ENCODE measurements around the gene MPPE1.

The MPPE1 gene

DNA sequence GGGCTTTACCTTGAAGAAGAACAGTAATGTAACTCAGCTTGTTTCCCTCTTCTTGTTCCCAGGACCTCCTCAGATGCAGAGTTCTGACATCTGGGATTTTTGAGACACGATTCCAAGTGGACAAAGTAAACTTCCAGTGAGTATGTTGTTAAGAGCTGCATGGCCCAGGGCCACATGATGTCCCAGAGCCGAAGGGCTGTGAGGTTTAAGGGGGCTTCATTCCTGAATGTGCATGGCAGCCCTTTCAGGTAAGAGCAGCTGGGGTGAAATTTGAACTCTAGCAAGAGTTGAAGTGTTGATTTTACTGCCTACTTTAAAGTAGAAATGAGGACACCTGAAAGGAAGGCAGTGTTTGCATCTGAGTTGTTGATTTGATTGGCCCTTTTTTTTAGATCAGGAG, 43.6 kb downstream of the MPPE1 start:
- no peak overlapping the region for H3K27ac ChIP-seq
- TF ChIP-seq, protein P1, sequence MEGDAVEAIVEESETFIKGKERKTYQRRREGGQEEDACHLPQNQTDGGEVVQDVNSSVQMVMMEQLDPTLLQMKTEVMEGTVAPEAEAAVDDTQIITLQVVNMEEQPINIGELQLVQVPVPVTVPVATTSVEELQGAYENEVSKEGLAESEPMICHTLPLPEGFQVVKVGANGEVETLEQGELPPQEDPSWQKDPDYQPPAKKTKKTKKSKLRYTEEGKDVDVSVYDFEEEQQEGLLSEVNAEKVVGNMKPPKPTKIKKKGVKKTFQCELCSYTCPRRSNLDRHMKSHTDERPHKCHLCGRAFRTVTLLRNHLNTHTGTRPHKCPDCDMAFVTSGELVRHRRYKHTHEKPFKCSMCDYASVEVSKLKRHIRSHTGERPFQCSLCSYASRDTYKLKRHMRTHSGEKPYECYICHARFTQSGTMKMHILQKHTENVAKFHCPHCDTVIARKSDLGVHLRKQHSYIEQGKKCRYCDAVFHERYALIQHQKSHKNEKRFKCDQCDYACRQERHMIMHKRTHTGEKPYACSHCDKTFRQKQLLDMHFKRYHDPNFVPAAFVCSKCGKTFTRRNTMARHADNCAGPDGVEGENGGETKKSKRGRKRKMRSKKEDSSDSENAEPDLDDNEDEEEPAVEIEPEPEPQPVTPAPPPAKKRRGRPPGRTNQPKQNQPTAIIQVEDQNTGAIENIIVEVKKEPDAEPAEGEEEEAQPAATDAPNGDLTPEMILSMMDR (conservative IDR thresholded peaks at IDR 0.05): no peak

- no peak overlapping the region for H3K27ac ChIP-seq
- TF ChIP-seq, protein P1 (conservative IDR thresholded peaks at IDR 0.05): no peak
Observed at GRCh38 chr18:11862468-11863137, 45.5 kb downstream of the MPPE1 start.

- TF ChIP-seq, protein P1 (conservative IDR thresholded peaks at IDR 0.05): no peak
- H3K27ac ChIP-seq: no peak overlapping the region
Observed at GRCh38 chr18:11861583-11862288, 46.4 kb downstream of the MPPE1 start.

GRCh38 chr18:11860594-11861450, 47.3 kb downstream of the MPPE1 start:
- H3K27ac ChIP-seq: no peak overlapping the region
- TF ChIP-seq, protein P1 (conservative IDR thresholded peaks at IDR 0.05): no peak

DNA sequence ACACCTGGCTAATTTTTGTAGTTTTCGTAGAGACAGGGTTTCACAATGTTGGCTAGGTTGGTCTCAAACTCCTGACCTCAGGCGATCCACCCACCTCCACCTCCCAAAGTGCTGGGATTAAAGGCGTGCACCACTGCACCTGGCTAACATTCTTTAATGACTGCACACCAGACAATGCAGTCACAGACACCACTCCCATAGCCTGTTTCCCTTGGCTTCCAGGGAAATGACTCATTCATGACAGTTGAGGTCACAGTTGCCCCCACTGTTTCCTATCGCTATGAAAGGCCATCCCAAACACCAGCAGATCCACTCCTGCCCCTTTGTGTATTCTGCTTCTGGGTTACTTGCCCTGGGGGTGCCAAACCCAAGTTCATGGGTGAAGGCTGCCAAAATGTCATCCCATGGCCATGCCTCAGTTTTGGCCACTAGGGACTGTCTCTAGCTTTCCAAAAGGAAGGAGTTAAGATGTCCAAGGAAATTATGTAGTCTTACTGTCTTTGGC, 48.2 kb downstream of the MPPE1 start:
- H3K27ac ChIP-seq: no peak overlapping the region
- TF ChIP-seq, protein P1 (conservative IDR thresholded peaks at IDR 0.05): no peak

- TF ChIP-seq, protein P1 (conservative IDR thresholded peaks at IDR 0.05): no peak
- H3K27ac ChIP-seq: no peak overlapping the region
Observed at GRCh38 chr18:11859282-11859830, 48.8 kb downstream of the MPPE1 start.

Measured in VCaP (cell line).